T-helper 1 cell treated with Interleukin-12 subunit alpha and Interleukin-12 subunit beta and Interleukin-4 antibody, amounts not matched to agents 30 ng/mL and 1 ng/mL, for 36 hours (primary cell): ENCODE measurements around the gene CRACR2A. TPM values are rescaled to one million over a fixed set of nuclear protein-coding genes. Genes with fewer than 3 reads are reported as not detected.

Experiments used
- intact Hi-C: fragments of 100-400 bp; cut with micrococcal nuclease; formaldehyde crosslinking; loops from one replicate; pipeline ENCODE4 v1.15.1; 2024
- total RNA-seq: library from RNA; stranded (reverse); gene quantifications from 2 replicates; pipeline ENCODE4 v1.2.3, GENCODE V29; 2022

Gene CRACR2A
- total RNA-seq, 1 donor from 2014 or later, result 49.9 TPM

- intact Hi-C loops, result no loop called here
These were observed 58.2 kb downstream of the CRACR2A start for GRCh38 chr12:3694673-3695072.

- intact Hi-C loops, result no loop called here
These were observed 60.1 kb downstream of the CRACR2A start for GRCh38 chr12:3692616-3693365.

- intact Hi-C loops, result no loop called here
These were observed 66.4 kb downstream of the CRACR2A start for GRCh38 chr12:3686463-3686862.

GRCh38 chr12:3685830-3686229 lies 67.1 kb downstream of the CRACR2A start:
- intact Hi-C loops, result no loop called here

GRCh38 chr12:3684449-3685051 lies 68.4 kb downstream of the CRACR2A start:
- intact Hi-C loops, result no loop called here

- intact Hi-C loops, result no loop called here
These were observed 69.2 kb downstream of the CRACR2A start for GRCh38 chr12:3683670-3684069.

- intact Hi-C loops, result no loop called here
These were observed 71.3 kb downstream of the CRACR2A start for GRCh38 chr12:3681595-3682061.

- intact Hi-C loops, result no loop called here
These were observed 71.9 kb downstream of the CRACR2A start for GRCh38 chr12:3680919-3681594.

- intact Hi-C loops, result no loop called here
These were observed 73.1 kb downstream of the CRACR2A start for GRCh38 chr12:3679831-3680230.

GRCh38 chr12:3677609-3678008 lies 75.3 kb downstream of the CRACR2A start:
- intact Hi-C loops, result no loop called here

- intact Hi-C loops, result no loop called here
These were observed 78.8 kb downstream of the CRACR2A start for GRCh38 chr12:3673981-3674708.

- intact Hi-C loops, result no loop called here
These were observed 80.8 kb downstream of the CRACR2A start for GRCh38 chr12:3672113-3672509.

- intact Hi-C loops, result loop anchor here (2.0 kb wide), 1 partner anchor 81 kb away; the partner anchor contains the start of gene CRACR2A
These were observed 81.4 kb downstream of the CRACR2A start for GRCh38 chr12:3671330-3672112.

GRCh38 chr12:3670083-3670620 lies 82.8 kb downstream of the CRACR2A start:
- intact Hi-C loops, result loop anchor here (2.0 kb wide), 1 partner anchor 83 kb away; the partner anchor contains the start of gene CRACR2A

GRCh38 chr12:3669594-3669993 lies 83.3 kb downstream of the CRACR2A start:
- intact Hi-C loops, result no loop called here

- intact Hi-C loops, result no loop called here
These were observed 84.3 kb downstream of the CRACR2A start for GRCh38 chr12:3668479-3669165.

GRCh38 chr12:3667485-3667884 lies 85.4 kb downstream of the CRACR2A start:
- intact Hi-C loops, result no loop called here

GRCh38 chr12:3666441-3666840 lies 86.5 kb downstream of the CRACR2A start:
- intact Hi-C loops, result no loop called here

- intact Hi-C loops, result no loop called here
These were observed 90.4 kb downstream of the CRACR2A start for GRCh38 chr12:3662521-3662921.

- intact Hi-C loops, result no loop called here
These were observed 91.9 kb downstream of the CRACR2A start for GRCh38 chr12:3661028-3661427.
